SU-DHL-6 (cell line): ENCODE measurements around the gene KCNIP4.

Experiments used
- EZH2phosphoT487 ChIP-seq: fragments of 200-600 bp; sonication (generic), shearing (Covaris generic); conservative IDR thresholded peaks from 2 replicates; pipeline ENCODE4 v1.6.1; 2018; ENCODE audit warnings: mild to moderate bottlenecking, antibody characterized with exemption, low read length, moderate library complexity, mixed read lengths
- TF ChIP-seq, protein P1 (sequence below): fragments of 200-600 bp; sonication (generic); IDR thresholded peaks from one replicate; pipeline ENCODE4 v1.5.1; 2017; ENCODE audit warnings: antibody characterized with exemption, mild to moderate bottlenecking, low read length, moderate library complexity; ENCODE audit not compliant: insufficient read depth, poor library complexity, severe bottlenecking

DNA sequence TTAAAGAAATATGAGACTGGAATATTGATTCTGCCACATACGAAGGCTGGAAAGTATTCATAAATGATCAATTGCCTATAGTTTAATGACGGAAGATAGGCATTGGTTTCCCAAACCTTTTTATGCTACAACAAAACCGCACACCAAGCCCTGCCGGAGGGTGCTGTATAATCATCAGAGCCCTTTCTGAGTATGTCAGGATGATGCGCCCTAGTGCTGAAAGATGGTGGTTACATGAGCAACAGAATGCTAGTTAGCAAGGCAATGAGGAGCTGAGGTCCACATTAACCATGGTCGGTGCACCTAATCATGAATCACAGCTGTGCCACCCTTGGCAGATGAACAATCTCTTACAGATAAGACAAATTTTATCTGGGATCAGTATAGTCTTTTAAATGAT, 757.3 kb downstream of the KCNIP4 start:
- TF ChIP-seq, protein P1, sequence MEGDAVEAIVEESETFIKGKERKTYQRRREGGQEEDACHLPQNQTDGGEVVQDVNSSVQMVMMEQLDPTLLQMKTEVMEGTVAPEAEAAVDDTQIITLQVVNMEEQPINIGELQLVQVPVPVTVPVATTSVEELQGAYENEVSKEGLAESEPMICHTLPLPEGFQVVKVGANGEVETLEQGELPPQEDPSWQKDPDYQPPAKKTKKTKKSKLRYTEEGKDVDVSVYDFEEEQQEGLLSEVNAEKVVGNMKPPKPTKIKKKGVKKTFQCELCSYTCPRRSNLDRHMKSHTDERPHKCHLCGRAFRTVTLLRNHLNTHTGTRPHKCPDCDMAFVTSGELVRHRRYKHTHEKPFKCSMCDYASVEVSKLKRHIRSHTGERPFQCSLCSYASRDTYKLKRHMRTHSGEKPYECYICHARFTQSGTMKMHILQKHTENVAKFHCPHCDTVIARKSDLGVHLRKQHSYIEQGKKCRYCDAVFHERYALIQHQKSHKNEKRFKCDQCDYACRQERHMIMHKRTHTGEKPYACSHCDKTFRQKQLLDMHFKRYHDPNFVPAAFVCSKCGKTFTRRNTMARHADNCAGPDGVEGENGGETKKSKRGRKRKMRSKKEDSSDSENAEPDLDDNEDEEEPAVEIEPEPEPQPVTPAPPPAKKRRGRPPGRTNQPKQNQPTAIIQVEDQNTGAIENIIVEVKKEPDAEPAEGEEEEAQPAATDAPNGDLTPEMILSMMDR, result no peak
- no peak for TF ChIP-seq EZH2phosphoT487
